Measurements from ENCODE around the gene PPCDC.

Gene PPCDC, protein sequence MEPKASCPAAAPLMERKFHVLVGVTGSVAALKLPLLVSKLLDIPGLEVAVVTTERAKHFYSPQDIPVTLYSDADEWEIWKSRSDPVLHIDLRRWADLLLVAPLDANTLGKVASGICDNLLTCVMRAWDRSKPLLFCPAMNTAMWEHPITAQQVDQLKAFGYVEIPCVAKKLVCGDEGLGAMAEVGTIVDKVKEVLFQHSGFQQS

DNA sequence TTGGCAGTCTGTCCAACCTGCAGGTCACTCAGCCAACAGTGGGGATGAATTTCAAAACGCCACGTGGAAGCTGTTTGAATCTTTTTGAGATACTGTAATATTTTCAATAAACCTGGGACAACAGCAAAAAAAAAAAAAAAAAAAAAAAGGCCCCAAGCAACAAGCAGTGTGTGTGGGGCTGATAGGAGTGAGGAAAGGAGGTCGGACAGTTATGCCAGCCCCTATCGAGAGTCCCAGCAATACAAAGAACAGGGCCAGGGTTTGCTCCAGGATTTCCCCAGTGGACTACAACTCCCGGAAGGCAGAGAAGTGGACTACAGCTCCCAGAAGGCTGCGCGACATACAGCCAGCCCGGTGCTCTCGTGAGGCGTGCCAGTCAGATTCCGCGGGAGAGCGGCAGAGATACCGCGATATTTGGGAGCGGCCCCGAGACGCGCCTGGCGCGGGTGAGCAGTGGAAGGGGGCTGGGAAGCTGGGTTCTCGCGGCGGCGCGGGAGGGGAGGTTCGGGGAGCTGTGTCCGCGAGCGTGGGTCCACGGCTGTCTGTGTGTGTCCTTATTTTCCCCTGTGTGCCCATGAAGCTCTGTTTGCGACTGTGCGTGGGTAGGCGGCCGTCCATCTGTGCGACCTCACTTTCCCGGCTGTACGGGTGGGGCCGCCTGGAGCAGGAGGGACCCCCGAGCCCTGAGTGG is at the start of gene PPCDC:
PPCDC (plus strand) TSS at position 410 of the 691 bp plus-strand sequence. CDS start 4,729 bp downstream, outside the sequence.
- Histone ChIP-seq H3K27ac (peak within 1 kb of the TSS; percentile 63 to 99 (median 94)), H3K4me3 (peak within 1 kb of the TSS; percentile 74 to 90 (median 80))

DNA sequence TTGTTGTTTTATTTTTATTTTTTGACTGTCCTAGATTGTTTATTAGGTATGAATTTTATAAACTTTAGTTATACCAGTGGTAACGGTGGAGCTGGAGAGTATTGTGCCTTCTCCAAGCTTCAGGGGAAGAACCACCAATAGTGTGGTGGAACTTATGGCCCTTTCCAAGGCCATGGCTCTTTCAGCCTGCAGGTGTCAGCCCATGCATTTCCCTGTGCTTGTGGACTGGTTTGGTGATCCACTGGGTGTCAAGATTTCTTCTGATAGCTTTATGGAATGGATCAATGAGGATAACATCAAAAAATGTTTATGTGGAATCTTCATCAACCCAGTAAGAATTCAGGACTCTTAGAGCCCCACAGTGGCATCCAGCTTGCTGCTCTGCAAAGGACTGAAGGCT is 47.2 kb upstream of the PPCDC start:
- no peak overlapping the region for H3K4me3 ChIP-seq

DNA sequence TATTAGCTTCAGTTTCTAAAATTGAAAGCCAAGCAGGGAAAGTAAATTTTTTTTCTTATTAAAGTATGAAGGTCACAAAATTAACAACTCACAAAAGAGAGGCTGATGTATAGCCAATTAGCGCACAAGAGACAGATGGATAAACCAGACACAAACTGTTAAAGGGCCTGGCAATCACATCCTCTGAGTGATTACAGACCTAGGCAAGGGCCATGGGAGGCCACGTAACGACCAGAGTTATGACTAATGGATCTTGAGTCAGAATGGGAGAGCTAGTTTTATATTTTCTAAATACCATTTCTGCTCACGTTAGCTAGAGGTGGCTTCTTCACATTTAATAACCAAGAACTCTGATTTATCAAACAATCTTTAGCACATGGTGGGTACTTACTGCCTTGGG is 45.8 kb upstream of the PPCDC start:
- Histone ChIP-seq H3K4me3 (no peak overlapping the region), H3K27ac (no peak overlapping the region)

More for the DNA sequence above, 47.2 kb upstream of the PPCDC start:
- no peak overlapping the region for H3K27ac ChIP-seq

DNA sequence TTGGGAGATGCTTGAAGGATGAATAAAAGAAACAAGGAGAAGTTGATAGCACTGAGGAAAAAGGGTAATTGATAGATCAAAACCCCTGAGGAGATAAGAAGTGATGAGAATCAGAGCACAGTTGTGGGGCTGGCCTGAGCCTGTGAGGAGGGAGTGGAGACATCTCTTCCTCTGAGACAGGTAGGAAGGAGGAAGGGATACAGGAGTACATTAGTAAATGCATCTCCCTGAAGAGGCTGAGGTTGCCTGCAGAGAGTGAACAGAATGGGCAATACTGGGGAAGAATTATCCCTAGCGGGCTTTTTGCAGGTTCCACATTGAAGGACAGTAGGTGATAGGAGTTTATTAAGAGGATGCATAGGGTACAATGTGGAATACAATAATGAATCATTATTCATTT is 45.3 kb upstream of the PPCDC start:
- H3K27ac ChIP-seq = no peak overlapping the region

DNA sequence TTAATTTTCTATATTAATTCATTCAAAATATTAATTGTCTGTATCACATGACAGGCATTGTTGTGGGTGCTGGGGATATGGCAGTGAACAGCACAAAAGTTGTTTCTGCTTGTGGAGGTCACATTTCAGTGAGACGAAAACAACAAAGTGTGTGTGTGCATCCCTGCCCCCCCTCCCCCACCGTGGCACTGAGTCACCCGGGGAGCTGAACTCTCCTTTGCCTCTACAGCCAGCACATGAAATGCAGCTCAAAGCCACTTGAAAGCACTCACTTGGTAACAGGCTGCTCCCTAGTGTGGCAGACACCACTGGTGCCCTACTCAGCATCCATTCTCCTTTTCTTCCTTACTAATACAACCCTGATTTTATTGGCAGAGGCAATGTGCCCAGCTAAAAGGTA is 44.9 kb upstream of the PPCDC start:
- H3K27ac ChIP-seq = no peak overlapping the region

More for the DNA sequence above, 45.3 kb upstream of the PPCDC start:
- H3K4me3 ChIP-seq = no peak overlapping the region

DNA sequence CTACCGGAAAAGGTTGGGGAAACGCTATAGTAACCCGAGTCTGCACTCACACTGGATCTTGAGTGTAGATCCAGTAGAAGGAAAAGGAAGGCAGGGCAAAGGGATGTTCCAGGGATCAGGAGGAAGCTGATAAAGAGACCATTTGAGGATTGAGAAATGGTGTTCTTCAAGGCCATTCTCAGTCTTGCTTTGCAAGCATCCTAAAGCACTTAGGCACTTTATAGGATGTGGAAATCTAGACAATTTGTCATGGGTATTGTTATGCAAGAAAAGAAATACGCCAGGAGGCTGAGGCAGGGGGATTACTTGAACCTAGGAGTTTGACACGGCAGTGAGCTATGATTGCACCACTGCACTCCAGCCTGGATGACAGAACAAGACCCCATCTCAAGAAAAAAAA is 41.2 kb upstream of the PPCDC start:
- Histone ChIP-seq H3K4me3 (no peak overlapping the region), H3K27ac (no peak overlapping the region)

More for the DNA sequence above, 44.9 kb upstream of the PPCDC start:
- H3K4me3 ChIP-seq = no peak overlapping the region

DNA sequence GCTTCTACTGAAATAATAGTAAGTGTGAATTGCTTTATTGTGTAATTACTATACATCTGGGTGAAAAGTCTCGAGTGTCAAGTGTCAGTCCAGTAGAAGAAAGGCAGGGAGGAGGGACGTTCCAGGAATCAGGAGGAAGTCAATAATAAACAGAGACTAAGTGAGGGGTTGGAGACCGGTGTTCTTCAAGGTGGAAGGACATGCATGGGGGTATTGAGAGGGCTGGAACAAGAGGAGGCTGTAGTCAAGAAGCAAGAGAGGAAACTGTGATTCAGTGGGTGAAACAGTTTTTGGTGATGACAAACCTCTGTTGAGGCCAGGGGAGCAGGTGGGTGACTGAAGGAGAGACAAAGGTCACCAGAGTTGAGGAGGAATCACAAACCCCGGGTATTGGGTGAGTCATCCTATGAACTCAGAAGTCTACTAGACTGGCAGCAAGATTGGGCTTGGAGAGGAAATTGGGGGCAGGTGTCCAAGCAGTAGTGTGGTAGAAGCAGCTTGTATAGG is 39.6 kb upstream of the PPCDC start:
- H3K4me3 ChIP-seq = no peak overlapping the region
- no peak overlapping the region for H3K27ac ChIP-seq

DNA sequence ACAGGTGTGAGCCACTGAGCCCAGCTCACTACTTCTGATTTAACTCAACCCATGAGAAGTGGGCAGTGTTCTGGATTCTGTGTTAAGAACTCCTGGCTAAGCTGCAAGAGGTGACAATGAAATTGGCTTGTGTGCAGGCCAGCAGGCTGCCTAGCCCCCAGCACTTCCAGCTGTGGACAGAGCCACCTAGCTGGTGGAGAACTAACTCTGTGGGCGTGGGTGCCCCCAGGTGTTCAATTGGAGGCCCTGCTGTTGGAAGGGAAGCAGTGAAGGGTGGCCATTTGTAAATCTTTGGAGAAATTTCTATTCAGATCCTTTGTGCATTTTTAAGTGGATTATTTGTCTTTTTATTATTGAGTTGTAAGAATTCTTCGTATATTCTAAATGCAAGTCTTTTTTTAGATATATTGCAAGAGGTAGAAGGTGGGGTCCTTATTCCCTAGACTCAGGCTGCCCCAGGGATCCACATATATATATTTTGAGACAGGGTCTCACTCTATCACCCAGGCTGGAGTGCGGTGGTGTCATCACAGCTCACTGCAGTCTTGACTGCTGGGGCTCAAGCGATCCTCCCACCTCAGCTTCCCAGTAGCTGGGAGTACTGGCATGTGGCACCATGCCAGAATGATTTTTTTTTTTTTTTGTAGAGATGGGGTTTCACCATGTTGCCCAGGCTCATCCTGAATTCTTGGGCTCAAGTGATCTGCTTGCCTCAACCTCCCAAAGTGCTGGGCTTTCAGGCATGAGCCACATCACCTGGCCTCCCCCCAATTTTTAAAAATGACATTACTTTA is 35.2 kb upstream of the PPCDC start:
- H3K27ac ChIP-seq = no peak overlapping the region

DNA sequence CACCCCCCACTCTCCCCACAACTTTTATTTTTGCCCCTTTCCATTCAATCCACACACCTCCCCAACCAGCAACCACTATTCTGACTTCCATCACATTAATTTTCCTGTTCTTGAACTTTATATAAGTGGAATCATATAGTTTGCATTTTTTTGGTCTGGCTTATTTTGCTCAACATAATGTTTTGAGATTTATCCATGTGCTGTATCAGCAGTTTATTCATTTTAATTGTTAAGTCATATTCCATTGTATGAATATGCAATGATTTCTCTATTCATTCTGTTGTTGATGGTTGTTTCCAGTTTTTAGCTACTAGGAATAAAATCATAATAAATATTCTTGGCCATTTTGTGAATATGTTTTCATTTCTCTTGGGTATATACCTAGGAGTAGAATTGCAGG is 33.9 kb upstream of the PPCDC start:
- Histone ChIP-seq H3K4me3 (no peak overlapping the region), H3K27ac (no peak overlapping the region)

More for the DNA sequence above, 35.2 kb upstream of the PPCDC start:
- H3K4me3 ChIP-seq = no peak overlapping the region

DNA sequence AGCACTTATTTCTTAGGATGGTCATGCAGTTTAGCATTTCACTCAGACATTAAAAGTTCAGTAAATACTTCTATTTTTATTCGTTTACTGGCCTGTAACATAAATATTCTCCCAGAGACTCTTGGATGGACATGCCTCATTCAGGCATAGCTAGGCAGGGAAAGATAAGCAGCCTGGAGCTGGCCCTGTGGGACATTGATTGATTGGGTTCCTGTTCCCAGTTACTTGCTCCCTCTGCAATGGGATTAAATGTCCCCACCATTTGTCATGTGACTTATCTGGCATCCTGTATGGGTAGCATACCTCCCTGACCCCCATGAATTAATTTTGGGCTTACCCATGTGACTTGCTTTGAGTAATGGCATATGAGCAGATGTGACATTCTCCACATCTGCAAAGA is 30.8 kb upstream of the PPCDC start:
- H3K27ac ChIP-seq = no peak overlapping the region

DNA sequence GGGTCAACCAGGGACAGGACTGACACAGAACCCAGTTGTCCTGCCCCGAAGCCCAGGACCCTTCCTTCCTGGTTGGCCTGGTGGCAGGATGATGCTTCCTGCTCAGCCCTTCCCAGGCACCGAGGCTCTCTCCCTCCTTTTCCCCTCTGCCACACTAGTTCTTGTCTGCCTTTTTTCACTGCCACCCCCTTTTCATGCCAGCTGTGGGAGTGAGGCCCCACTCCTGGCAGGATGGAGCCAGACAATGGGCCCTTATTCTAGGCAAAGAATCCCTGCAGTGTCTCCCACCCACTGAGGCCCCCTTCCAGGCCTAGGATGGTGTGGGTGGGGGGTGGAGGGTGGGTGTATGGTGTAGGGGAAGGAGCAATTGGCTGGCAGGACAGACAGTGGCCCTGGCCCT is 29.2 kb upstream of the PPCDC start:
- H3K27ac ChIP-seq = no peak overlapping the region

More for the DNA sequence above, 30.8 kb upstream of the PPCDC start:
- H3K4me3 ChIP-seq = no peak overlapping the region

DNA sequence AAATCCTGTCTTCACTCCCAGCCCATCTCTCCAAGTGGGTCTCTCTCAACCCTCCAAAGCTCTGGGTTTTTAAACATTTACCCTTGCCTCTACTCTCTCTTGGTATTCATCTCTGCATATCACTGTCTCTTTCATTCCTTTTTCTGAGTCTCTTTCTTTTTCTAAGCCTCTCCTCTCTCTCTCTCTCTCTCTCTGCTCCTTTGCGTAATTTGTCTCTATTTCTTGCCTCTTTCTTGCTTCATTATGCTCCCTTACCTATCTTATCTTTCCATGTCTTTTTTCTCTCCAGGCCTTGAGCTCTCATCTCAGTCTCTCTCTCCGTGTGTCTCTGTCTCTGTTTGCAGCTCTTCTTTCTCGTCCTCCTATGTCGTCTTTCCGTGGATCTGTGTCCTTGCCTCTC is 28.7 kb upstream of the PPCDC start:
- Histone ChIP-seq H3K4me3 (peak overlapping the region in 2 of 7 experiments; percentile 43 to 59), H3K27ac (no peak overlapping the region)

More for the DNA sequence above, 29.2 kb upstream of the PPCDC start:
- no peak overlapping the region for H3K4me3 ChIP-seq

DNA sequence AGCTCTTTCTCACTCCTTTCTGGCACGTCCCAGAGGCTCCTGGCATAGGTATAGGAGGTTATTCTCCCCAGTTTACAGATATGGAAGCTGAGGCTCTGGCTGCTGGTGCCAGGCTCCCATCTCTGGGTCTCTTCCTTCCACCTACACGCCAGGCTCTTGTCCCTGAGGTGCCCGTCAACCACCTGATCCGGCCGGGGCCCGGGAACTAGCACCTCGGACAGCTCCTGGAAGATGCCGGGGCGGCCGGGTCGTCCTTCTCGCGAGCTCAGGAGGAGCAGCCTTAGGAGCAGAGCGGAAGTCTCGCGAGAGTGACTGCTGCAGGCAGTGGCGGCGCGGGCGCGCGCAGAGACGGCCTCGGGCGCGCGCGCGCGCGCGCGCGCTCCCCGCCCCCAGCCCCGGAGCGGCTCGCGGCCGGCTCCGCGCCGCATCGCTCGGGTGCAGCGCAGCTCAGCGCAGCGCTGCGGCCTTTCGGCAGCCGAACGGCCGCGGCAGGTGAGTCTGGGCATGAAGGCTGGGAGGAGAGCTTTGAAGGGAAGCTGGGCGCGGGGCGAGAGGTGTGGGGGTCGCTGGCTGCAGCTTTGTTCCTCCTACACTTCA is 28.1 kb upstream of the PPCDC start, which contains the start of gene SCAMP5:
SCAMP5 (plus strand) TSS at position 382 of the 597 bp plus-strand sequence. CDS start 16,277 bp downstream, outside the sequence.
- Histone ChIP-seq H3K27ac (peak within 1 kb of the TSS in 4 of 21 experiments; percentile 38 to 58 (median 45)), H3K4me3 (peak within 1 kb of the TSS; percentile 43 to 70 (median 52))

DNA sequence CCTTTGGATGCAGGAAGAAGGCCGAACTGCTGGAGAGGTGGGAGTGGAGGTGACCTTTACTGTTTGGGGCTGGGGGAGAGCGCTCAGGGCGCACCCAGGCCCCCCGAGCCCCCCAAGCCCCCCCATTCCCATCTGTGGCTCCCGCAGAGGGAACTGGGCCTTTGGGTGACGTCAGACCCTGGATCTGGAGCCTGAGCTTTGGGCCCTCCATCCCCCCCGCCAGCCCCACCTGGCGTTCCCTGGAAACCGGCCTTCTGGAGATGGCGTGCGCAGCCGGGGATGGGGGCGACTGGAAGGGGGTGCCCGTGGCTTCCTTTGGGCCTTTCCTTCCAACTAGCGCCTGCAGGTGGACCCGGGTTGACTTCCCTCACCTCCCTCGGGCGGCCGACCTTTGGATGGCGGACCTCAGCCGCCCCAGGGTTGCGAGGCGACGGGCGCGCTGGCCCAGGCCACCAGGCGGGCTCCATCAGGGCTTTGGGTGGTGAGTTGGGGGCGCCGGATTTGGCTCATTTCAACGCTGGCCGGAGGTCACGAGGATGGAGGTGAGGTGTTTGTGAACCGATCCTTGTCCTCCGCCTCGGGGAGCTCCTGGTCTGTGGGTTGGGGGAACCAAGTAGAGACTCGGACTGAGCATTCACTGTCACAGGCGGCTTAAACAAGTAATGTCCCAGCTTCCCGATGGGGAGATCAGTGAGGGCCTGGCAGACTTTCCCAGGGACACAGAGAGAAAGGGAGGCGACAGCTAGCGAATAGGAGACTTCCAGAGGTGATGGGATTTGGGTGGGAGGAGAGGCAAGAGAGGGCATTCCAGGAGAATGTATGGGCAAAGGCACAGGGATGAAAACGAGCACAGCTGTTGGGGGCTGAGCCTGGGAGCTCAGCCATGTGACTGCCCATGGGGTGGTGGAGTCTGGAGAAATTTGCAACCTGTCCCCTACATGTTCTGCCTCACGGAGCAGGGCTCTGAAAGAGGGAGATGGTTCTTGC is 27.3 kb upstream of the PPCDC start:
- Histone ChIP-seq H3K27ac (peak overlapping the region in 4 of 21 experiments; percentile 38 to 58 (median 45)), H3K4me3 (peak overlapping the region; percentile 43 to 70 (median 52))

DNA sequence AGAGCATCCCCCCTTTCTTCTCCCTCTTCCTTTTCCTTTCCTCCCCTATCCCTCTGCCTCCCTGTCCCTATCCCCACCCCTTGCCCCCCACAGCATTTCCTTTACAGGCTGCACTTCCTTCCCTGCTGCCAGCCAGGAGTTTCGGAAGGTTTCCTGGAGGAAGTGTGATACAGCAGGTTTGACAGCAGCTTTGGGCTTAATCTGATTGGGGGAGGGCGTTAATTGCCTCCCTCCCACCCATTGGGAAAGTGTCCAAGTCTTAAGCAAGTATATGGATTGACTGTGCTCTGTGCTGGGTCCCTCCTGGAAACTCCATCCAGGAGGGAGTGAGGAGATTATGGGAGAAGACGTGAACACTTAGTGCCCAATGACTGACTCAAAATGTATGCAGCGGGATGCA is 26.2 kb upstream of the PPCDC start:
- Histone ChIP-seq H3K27ac (no peak overlapping the region), H3K4me3 (no peak overlapping the region)

DNA sequence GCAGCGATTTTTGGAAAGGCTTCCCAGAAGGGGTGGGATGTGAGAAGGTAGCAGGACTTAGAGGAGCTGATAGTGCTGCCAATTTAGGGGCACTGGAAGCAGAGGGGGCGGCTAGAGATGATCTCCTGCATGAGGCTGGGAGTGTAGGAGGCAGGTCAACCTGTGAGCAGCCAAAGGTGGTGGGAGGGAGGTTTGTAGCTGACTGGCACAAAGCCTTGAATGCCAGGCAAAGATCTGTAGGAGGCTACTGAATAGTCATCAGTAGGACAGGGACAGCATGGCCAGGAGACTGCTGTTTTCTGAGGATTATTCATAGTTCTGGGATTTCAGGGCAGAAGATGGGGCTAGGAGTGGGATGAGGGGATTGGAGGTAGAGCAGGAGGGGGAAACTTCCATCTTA is 25.8 kb upstream of the PPCDC start:
- Histone ChIP-seq H3K27ac (no peak overlapping the region), H3K4me3 (no peak overlapping the region)

DNA sequence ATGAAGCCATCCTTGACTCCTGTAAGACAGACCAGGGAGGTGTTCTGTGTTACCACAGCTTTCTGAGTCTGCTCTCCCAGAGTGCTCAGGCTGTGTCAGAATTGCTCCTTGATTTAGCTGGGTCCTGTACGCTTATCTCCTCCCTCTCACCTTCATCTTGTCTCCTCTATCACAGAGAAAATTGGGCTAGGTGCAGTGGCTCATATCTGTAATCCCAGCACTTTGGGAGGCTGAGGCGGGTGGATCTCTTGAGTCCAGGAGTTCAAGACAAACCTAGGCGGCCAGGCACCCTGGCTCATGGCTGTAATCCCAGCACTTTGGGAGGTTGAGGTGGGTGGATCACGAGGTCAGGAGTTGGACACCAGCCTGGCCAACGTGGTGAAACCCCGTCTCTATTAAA is 22.1 kb upstream of the PPCDC start:
- Histone ChIP-seq H3K4me3 (no peak overlapping the region), H3K27ac (no peak overlapping the region)

DNA sequence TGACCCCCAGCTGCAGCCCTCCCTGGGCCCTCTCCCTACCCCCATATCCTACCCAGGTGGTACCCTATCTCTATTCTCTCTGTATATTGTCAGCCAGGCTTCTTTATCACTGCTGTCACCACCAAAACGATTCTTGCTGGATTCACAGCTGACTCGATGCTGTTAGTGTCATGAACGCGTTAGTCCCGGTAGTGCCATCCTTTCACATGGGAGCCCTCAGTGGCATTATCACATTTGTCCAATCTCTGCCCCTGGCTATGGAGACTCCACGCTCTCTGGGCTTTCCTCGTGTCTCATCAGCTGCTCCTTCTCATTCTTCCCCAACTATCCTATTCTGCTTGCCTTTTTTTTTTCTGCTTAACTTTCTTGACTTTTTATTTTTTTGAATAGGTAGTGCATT is 21.0 kb upstream of the PPCDC start:
- no peak overlapping the region for H3K4me3 ChIP-seq
- no peak overlapping the region for H3K27ac ChIP-seq

DNA sequence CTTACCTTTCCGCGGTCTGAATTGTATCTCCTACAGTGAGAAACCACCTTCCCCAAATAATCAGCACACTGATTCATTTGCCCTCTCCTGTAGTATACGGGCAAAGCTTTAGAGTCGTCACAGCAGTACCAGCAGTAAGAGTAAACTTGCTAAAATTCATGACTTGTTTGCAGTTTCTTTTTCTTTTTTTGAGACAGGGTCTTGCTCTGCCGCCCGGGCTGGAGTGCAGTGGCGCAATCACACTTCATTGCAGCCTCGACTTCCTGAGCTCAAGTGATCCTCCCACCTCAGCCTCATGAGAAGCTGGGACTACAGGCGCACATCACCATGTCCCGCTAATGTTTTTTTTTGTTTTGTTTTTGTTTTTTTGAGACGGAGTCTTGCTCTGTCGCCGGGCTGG is 16.2 kb upstream of the PPCDC start:
- H3K27ac ChIP-seq = peak overlapping the region in 1 of 21 experiments; percentile 18
- no peak overlapping the region for H3K4me3 ChIP-seq

All from skin epidermis (tissue), 12 donors.